Stimulated activated CD8-positive, alpha-beta memory T cell treated with anti-CD3 and anti-CD28 coated beads, Interleukin-15, amount 100 ng/mL, for 48 hours (primary cell): ENCODE results near the gene CD6.

Experiments used
- DNase-seq, 2 donors: peaks; one replicate each; pipeline ENCODE4 v3.0.0-alpha.2; 2020; ENCODE audit warnings: low read depth in 2 of 2

The CD6 gene

GRCh38 chr11:61026121-61027031, 54.9 kb downstream of the CD6 start:
- no peak for DNase-seq

- DNase-seq = no peak
These were observed 55.8 kb downstream of the CD6 start for GRCh38 chr11:61027141-61027840.

DNA sequence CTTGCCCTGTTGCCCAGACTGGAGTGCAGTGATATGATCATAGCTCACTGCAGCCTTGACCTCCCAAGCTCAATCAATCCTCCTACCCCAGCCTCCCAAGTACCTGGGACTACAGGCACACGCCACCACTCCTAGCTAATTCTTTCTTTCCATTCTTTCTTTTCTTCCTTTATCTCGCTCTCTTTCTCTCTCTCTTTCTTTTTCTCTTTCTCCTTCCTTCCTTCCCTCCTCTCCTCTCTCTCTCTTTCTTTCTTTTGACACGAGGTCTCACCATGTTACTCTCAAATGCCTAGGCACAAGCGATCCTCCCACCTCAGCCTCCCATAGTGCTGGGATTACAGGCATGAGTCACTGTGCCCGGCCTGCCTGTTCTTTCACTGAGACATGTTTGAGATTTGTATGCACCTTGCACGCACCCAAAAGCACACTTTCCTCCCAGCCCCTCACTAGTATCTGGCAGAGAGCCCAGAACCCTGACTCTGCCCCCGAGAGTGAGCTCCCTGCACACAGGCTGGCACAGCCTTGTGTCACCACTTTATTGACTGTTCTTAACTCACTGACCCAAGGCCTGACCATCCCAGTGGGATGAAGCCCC, 56.8 kb downstream of the CD6 start:
- DNase-seq = peak; percentile 61

DNA sequence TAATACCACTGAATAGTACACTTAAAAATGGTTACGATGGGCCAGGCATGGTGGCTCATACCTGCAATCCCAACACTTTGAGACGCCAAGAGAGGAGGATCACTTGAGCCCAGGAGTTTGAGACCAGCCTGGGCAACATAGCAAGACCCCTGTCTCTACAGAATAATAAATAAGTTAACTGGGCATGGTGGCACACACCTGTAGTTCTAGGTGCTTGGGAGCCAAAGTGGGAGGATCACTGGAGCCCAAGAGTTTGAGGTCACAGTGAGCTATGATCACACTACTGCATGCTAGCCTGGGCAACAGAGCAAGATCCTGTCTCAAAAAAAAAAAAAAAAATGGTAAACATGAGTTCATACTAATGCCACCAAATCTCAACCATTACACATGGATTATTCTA, 61.3 kb downstream of the CD6 start:
- DNase-seq = no peak

GRCh38 chr11:61033417-61033816, 61.9 kb downstream of the CD6 start:
- DNase-seq = no peak

- DNase-seq = no peak
These were observed 62.6 kb downstream of the CD6 start for GRCh38 chr11:61034111-61034510.

- DNase-seq = no peak
These were observed 63.4 kb downstream of the CD6 start for GRCh38 chr11:61034704-61035525.

DNA sequence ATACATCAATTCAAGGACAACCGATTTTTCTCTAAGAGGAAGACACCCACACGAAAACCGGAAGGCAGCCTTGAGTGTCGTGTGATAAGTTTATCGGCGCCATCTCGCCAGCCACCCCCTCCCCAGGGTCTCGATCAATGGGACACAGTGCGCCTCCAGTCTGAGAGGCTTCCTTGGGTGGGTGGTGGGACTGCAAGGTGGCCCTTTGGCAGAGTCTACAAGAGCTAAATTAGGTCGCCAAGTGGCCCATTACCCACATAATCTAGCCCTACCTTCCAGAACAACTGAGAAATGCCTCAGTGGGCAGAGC, 64.0 kb downstream of the CD6 start:
- DNase-seq = no peak

GRCh38 chr11:61037441-61038093, 66.1 kb downstream of the CD6 start:
- DNase-seq = no peak

GRCh38 chr11:61039916-61040315, 68.4 kb downstream of the CD6 start:
- no peak for DNase-seq

DNA sequence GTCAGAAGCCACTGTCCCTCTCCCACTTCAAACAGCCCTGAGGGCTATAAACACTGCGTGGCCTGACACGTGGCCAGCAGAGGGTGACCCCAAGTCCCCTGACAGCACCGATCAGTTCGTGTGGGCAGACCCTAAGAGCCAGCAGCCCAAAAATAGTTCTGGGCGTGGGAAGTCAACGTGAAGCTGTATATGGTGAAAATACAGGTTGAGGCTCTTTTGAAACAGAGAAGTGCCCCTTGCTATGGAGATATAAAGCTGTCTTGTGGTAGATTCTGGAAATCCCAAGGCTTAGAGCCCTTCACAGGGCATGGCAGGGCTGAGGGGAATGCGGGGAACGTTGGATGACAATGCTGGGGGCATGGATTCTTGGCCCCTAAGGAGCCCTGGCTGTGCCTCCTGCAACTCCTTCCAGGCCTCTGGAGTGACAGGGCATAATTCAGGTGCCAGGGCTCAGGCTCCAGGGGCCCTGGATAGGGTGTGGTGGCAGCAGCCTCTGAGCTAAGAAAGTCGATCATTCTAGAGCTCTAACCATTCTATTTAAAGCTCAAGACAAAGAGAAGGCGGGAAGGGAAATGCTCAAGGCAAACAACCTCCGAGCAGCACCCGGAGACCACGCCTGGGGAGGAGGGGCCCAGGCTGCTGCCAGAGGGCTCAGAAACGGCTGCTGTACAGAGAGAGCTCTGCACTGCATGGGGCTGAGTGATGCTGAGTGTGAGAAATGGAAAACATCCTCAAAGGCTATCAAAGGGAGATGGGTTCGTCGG, 70.5 kb downstream of the CD6 start:
- peak in 1 of 2 donors; percentile 65 for DNase-seq

GRCh38 chr11:61042537-61042936, 71.1 kb downstream of the CD6 start:
- no peak for DNase-seq

DNA sequence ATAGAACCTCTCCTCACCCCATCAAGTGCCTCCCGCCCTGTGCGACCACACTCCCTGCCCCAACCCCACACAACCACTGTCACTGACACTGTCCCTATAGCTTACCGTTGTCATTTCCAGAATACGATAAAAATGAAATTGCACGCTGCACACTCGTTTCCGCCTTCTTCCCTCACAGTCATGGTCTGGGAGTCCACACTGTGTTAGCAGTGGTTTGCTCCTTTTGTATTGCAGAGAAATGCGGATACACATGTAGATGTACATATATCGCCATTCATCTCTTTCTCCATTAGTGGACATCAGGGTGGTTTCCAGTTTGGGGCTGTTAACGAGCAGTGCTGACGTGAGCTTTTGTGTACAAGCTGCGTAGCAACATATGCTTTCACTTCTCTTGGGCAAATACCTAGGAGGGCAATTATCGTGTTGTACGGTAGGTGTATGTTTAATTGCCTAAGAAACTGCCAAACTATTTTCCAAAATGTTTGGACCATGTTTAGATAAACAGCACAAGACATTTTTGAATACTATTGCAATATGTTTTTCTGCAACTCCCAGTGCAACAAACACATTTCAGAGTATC, 71.6 kb downstream of the CD6 start:
- DNase-seq = no peak

GRCh38 chr11:61045271-61045670, 73.8 kb downstream of the CD6 start:
- DNase-seq = no peak

- no peak for DNase-seq
These were observed 75.4 kb downstream of the CD6 start for GRCh38 chr11:61046833-61047232.

DNA sequence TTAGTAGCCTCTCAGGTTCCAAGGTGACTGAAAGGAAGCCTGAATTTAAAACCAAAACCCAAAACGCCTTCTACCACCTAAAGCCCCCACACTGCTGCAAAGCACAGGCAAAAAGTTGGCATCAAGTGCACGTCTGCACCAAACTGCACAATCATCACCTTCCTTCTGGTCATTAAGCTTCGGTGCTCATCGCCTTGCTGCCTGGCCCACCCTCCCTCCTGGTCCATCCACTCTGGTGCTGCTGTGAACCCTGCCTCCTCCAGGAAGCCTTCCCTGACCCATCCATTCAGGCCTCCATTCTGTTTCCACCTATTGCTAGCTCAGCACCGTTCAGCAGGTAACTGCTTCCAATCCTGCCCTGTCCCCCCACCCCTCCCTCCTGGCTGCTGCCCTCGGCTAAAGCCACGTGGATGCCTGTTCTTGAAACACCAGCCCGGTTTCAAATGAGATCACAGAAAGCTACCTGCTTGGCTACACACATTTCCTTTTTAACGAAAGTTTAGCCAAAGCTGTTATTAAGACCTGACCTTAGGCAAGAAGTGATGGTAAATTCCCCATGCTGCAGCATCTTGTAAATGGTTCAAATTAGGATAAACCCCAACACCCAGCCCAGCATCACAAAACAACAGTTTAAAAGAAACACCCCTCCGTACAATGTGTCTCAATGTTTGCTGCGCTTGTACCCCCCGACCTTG, 77.0 kb downstream of the CD6 start:
- no peak for DNase-seq

GRCh38 chr11:61049063-61049377, 77.5 kb downstream of the CD6 start:
- no peak for DNase-seq

- DNase-seq = no peak
These were observed 78.4 kb downstream of the CD6 start for GRCh38 chr11:61049859-61050258.

GRCh38 chr11:61052182-61052972, 80.9 kb downstream of the CD6 start:
- no peak for DNase-seq
